Heart right ventricle (tissue), 16 donors: Measurements from ENCODE around the gene BCL2L13. TPM values are rescaled to one million over a fixed set of nuclear protein-coding genes. Genes with fewer than 3 reads are reported as not detected.

Source experiments
- ATAC-seq, 8 donors: fragments of 200-7000 bp; cut with Tn5 transposase; one replicate each; pipeline ENCODE4 v1.9.1; 2020; ENCODE audit warnings: mild to moderate bottlenecking in 8 of 8, moderate library complexity in 8 of 8, moderate number of reproducible peaks in 1 of 8
- DNase-seq, 2 donors: peaks; one replicate each; pipeline ENCODE4 v3.0.0-alpha.2; 2020
- H3K27ac ChIP-seq, 10 donors: fragments of 200-600 bp; sonication (generic) in 2 of 10; one replicate each; pipeline versions ENCODE4 v1.5.0 to v1.8.0; 2020 to 2022; ENCODE audit warnings: mild to moderate bottlenecking in 3 of 10
- H3K27me3 ChIP-seq, 7 donors: fragments of 200-600 bp; one replicate each; pipeline ENCODE4 v1.8.0; 2021 to 2022; ENCODE audit warnings: mild to moderate bottlenecking in 2 of 7
- H3K36me3 ChIP-seq, 9 donors: fragments of 200-600 bp; sonication (generic) in 1 of 9; one replicate each; pipeline versions ENCODE4 v1.5.0 to v1.8.0; 2020 to 2022; ENCODE audit warnings: mild to moderate bottlenecking in 2 of 9
- H3K4me1 ChIP-seq, 9 donors: fragments of 200-600 bp; sonication (generic) in 1 of 9; one replicate each; pipeline versions ENCODE4 v1.5.0 to v1.8.0; 2020 to 2022; ENCODE audit warnings: mild to moderate bottlenecking in 4 of 9
- H3K4me3 ChIP-seq, 10 donors: fragments of 200-600 bp; sonication (generic) in 2 of 10; one replicate each; pipeline versions ENCODE4 v1.5.0 to v1.8.0; 2020 to 2022; ENCODE audit warnings: mild to moderate bottlenecking in 7 of 10, moderate library complexity in 2 of 10
- H3K9me3 ChIP-seq, 11 donors: fragments of 200-600 bp in 10 of 11; sonication (generic) in 2 of 11; one replicate each; pipeline versions ENCODE4 v1.5.0 to v1.8.0; 2013 to 2022; ENCODE audit warnings: mild to moderate bottlenecking in 2 of 11, control low read depth in 1 of 11, moderate library complexity in 1 of 11
- CTCF ChIP-seq, 9 donors: fragments of 200-600 bp; sonication (generic) in 2 of 9; IDR thresholded peaks; one replicate each; pipeline versions ENCODE4 v1.5.0 to v1.8.0; 2021 to 2022; ENCODE audit warnings: antibody characterized with exemption in 9 of 9, mild to moderate bottlenecking in 5 of 9, moderate library complexity in 1 of 9
- WGBS, 2 donors: extraction: QIAGEN DNeasy Blood & Tissue Kit; methylation state at CpG; one replicate each; pipeline ENCODE4 v1.1.7; 2013; ENCODE audit warnings: inconsistent platforms in 1 of 2; 5-methylcytosine and 5-hydroxymethylcytosine counted together
- intact Hi-C, 10 donors: fragments of 100-400 bp; cut with DNase I; formaldehyde crosslinking; loops; one replicate each; pipeline versions ENCODE4 v1.11.1 to v1.14.2; 2022
- polyA plus RNA-seq, 2 donors: library from polyadenylated mRNA; stranded (reverse); fragments of 200-250 nt; gene quantifications; one replicate each; pipeline ENCODE4 v1.2.3, GENCODE V29; 2013
- total RNA-seq, 10 donors: library from RNA; stranded (reverse); fragmentation: NEBNext Ultra II Directional in 3 of 10; extraction: Animal tissue kit (Norgen Biotek cat#: 25700) in 3 of 10; gene quantifications; one replicate each; pipeline versions ENCODE4 v1.2.1 to v1.2.4, GENCODE V29; 2021 to 2023
- donor health status: Arrhythmogenic right ventricular cardiomyopathy.
- donor health status: ischemic (EF 13 %, LVEDD 7.1; RV severe dilation, severe dysfunction).
- donor health status: healthy with polysubstance abuse.
- donor health status: DM: no; HTN: yes; CAD: no.
- donor health status: DM: no; HTN: no; CAD: no.
- donor health status: ischemic (EF 25% LVEDD 6.9; RV normal size, moderate dysfunction).
- donor health status: ischemic (EF 25% LVEDD 5.7; RV mildly dilated, moderate dysfunction).
- donor health status: healthy.
- donor health status: DM: yes; HTN: yes; CAD: no.
- donor health status: Ischemic cardiomyopathy.
- donor health status: ischemic (EF 35%, LVEDD 5.7; RV mildly dilated, moderate dysfunction).
- donor health status: nonischemic (EF 11% LVEDD 7.7; RV severe dilation, severe dysfunction).
- donor health status: DM: yes; HTN: yes; CAD: no.
- donor health status: PGD.
- donor health status: ischemic (EF 29% LVEDD 5.4; RV normal size, mild dysfunction).
- donor health status: nonischemic (EF 23%, LVEDD 6.1; RV moderate dilation, normal function).

Gene BCL2L13
- total and polyA plus RNA-seq, 12 donors = 27.9 to 113 (median 88.7) TPM

GRCh38 chr22:17596226-17596625, 42.3 kb upstream of the BCL2L13 start:
- H3K9me3 ChIP-seq = no peaks in the 10 kb centered on the region
- H3K27me3 ChIP-seq = no peaks in the 10 kb centered on the region
- TF ChIP-seq CTCF (IDR thresholded peaks at IDR 0.05) = no peak
- H3K27ac ChIP-seq = no peak overlapping the region
- H3K4me1 ChIP-seq = no peaks in the 10 kb centered on the region
- ATAC-seq (no peak), DNase-seq (no peak)
- peaks cover 6 to 100% (median 96%) of the 10 kb centered on the region in 9 donors for H3K36me3 ChIP-seq
- H3K4me3 ChIP-seq = no peak overlapping the region
- intact Hi-C loops = no loop called here
- 98 to 100% methylated on average over 6 of the region's 6 CpGs for WGBS, 2 donors

GRCh38 chr22:17597217-17597616, 41.3 kb upstream of the BCL2L13 start:
- Histone ChIP-seq H3K9me3 (no peaks in the 10 kb centered on the region), H3K36me3 (peaks cover 5 to 100% (median 86%) of the 10 kb centered on the region in 9 donors), H3K4me3 (no peak overlapping the region), H3K27me3 (no peaks in the 10 kb centered on the region), H3K4me1 (no peaks in the 10 kb centered on the region), H3K27ac (no peak overlapping the region)
- no peak for TF ChIP-seq CTCF (IDR thresholded peaks at IDR 0.05)
- intact Hi-C loops = no loop called here
- 98 to 100% methylated on average over 2 of the region's 2 CpGs for WGBS, 2 donors
- ATAC-seq (no peak), DNase-seq (no peak)

- no peaks in the 10 kb centered on the region for H3K4me1 ChIP-seq
- H3K27me3 ChIP-seq = no peaks in the 10 kb centered on the region
- H3K36me3 ChIP-seq = peaks cover 3 to 99% (median 76%) of the 10 kb centered on the region in 9 donors
- H3K4me3 ChIP-seq = no peak overlapping the region
- TF ChIP-seq CTCF (IDR thresholded peaks at IDR 0.05) = no peak
- WGBS, 2 donors = 87 to 91% methylated on average over 4 of the region's 4 CpGs
- intact Hi-C loops = no loop called here
- no peak for DNase-seq
- H3K27ac ChIP-seq = no peak overlapping the region
- ATAC-seq = no peak
- H3K9me3 ChIP-seq = no peaks in the 10 kb centered on the region
Measured at GRCh38 chr22:17598318-17598717, 40.2 kb upstream of the BCL2L13 start.

- intact Hi-C loops = no loop called here
Measured at GRCh38 chr22:17601031-17601430, 37.5 kb upstream of the BCL2L13 start.

More at GRCh38 chr22:17601031-17601430, 37.5 kb upstream of the BCL2L13 start:
- DNase-seq (no peak), ATAC-seq (no peak)
- H3K4me3 ChIP-seq = no peak overlapping the region
- H3K36me3 ChIP-seq = peaks cover 3 to 96% (median 49%) of the 10 kb centered on the region in 9 donors
- H3K27ac ChIP-seq = no peak overlapping the region
- TF ChIP-seq CTCF (IDR thresholded peaks at IDR 0.05) = no peak
- no peaks in the 10 kb centered on the region for H3K9me3 ChIP-seq
- no peaks in the 10 kb centered on the region for H3K27me3 ChIP-seq
- WGBS, 2 donors = 48 to 56% methylated on average over 3 of the region's 3 CpGs
- peaks cover 0 to 8% (median 3%) of the 10 kb centered on the region in 9 donors for H3K4me1 ChIP-seq
